ENCODE results near the gene CEACAM8.

CEACAM8 gene

GRCh38 chr19:42596391-42597072, 1.8 kb upstream of the CEACAM8 start:
- peaks cover 4% of the 10 kb centered on the region for H3K4me1 ChIP-seq (ENCODE audit: insufficient read depth, insufficient read length)
- H3K4me3 ChIP-seq (ENCODE audit: insufficient read length, low read depth): no peak overlapping the region
- DNase-seq (ENCODE audit: low read depth, low spot score): peak; percentile 3
- no peaks in the 10 kb centered on the region for H3K36me3 ChIP-seq (ENCODE audit: insufficient read depth, insufficient read length, low read length)
- H3K9me3 ChIP-seq (ENCODE audit: insufficient read depth, low read length): no peaks in the 10 kb centered on the region
- peaks cover 11% of the 10 kb centered on the region for H3K27me3 ChIP-seq (ENCODE audit: insufficient read depth, insufficient read length)
- TF ChIP-seq YY1 (IDR thresholded peaks at IDR 0.05; ENCODE audit: insufficient read depth, insufficient read length) (no peak), ZNF274 (IDR thresholded peaks at IDR 0.05; ENCODE audit: low read depth, low read length) (no peak), SUZ12 (IDR thresholded peaks at IDR 0.05; ENCODE audit: extremely low read depth, insufficient read depth, insufficient read length) (no peak)
- no peak overlapping the region for H3K9ac ChIP-seq (ENCODE audit: insufficient read length, low read depth)

GRCh38 chr19:42595550-42596172, 937 bp upstream of the CEACAM8 start:
- Histone ChIP-seq H3K9me3 (ENCODE audit: insufficient read depth, low read length) (no peaks in the 10 kb centered on the region), H3K9ac (ENCODE audit: insufficient read length, low read depth) (no peak overlapping the region), H3K36me3 (ENCODE audit: insufficient read depth, insufficient read length, low read length) (no peaks in the 10 kb centered on the region), H3K27me3 (ENCODE audit: insufficient read depth, insufficient read length) (peaks cover 12% of the 10 kb centered on the region), H3K4me1 (ENCODE audit: insufficient read depth, insufficient read length) (peaks cover 4% of the 10 kb centered on the region), H3K4me3 (ENCODE audit: insufficient read length, low read depth) (no peak overlapping the region)
- DNase-seq (ENCODE audit: low read depth, low spot score): no peak
- TF ChIP-seq SUZ12 (IDR thresholded peaks at IDR 0.05; ENCODE audit: extremely low read depth, insufficient read depth, insufficient read length): no peak
- TF ChIP-seq YY1 (IDR thresholded peaks at IDR 0.05; ENCODE audit: insufficient read depth, insufficient read length): no peak
- no peak for TF ChIP-seq ZNF274 (IDR thresholded peaks at IDR 0.05; ENCODE audit: low read depth, low read length)

- no peaks in the 10 kb centered on the region for H3K36me3 ChIP-seq (ENCODE audit: insufficient read depth, insufficient read length, low read length)
- peaks cover 7% of the 10 kb centered on the region for H3K27me3 ChIP-seq (ENCODE audit: insufficient read depth, insufficient read length)
- TF ChIP-seq YY1 (IDR thresholded peaks at IDR 0.05; ENCODE audit: insufficient read depth, insufficient read length) (no peak), SUZ12 (IDR thresholded peaks at IDR 0.05; ENCODE audit: extremely low read depth, insufficient read depth, insufficient read length) (no peak), ZNF274 (IDR thresholded peaks at IDR 0.05; ENCODE audit: low read depth, low read length) (no peak)
- H3K9me3 ChIP-seq (ENCODE audit: insufficient read depth, low read length): no peaks in the 10 kb centered on the region
- no peak overlapping the region for H3K9ac ChIP-seq (ENCODE audit: insufficient read length, low read depth)
- no peak overlapping the region for H3K4me3 ChIP-seq (ENCODE audit: insufficient read length, low read depth)
- DNase-seq (ENCODE audit: low read depth, low spot score): no peak
- no peaks in the 10 kb centered on the region for H3K4me1 ChIP-seq (ENCODE audit: insufficient read depth, insufficient read length)
Measured at GRCh38 chr19:42589792-42590191, 4.9 kb downstream of the CEACAM8 start.

GRCh38 chr19:42584466-42584865, 10.3 kb downstream of the CEACAM8 start:
- Histone ChIP-seq H3K4me3 (ENCODE audit: insufficient read length, low read depth) (no peak overlapping the region), H3K9me3 (ENCODE audit: insufficient read depth, low read length) (no peaks in the 10 kb centered on the region), H3K4me1 (ENCODE audit: insufficient read depth, insufficient read length) (no peaks in the 10 kb centered on the region), H3K27me3 (ENCODE audit: insufficient read depth, insufficient read length) (peaks cover 8% of the 10 kb centered on the region), H3K9ac (ENCODE audit: insufficient read length, low read depth) (no peak overlapping the region), H3K36me3 (ENCODE audit: insufficient read depth, insufficient read length, low read length) (no peaks in the 10 kb centered on the region)
- no peak for TF ChIP-seq YY1 (IDR thresholded peaks at IDR 0.05; ENCODE audit: insufficient read depth, insufficient read length)
- no peak for TF ChIP-seq ZNF274 (IDR thresholded peaks at IDR 0.05; ENCODE audit: low read depth, low read length)
- TF ChIP-seq SUZ12 (IDR thresholded peaks at IDR 0.05; ENCODE audit: extremely low read depth, insufficient read depth, insufficient read length): no peak
- no peak for DNase-seq (ENCODE audit: low read depth, low spot score)

GRCh38 chr19:42577016-42577415, 17.7 kb downstream of the CEACAM8 start:
- Histone ChIP-seq H3K36me3 (ENCODE audit: insufficient read depth, insufficient read length, low read length) (no peaks in the 10 kb centered on the region), H3K4me3 (ENCODE audit: insufficient read length, low read depth) (no peak overlapping the region), H3K27me3 (ENCODE audit: insufficient read depth, insufficient read length) (peaks cover 4% of the 10 kb centered on the region), H3K4me1 (ENCODE audit: insufficient read depth, insufficient read length) (no peaks in the 10 kb centered on the region), H3K9me3 (ENCODE audit: insufficient read depth, low read length) (no peaks in the 10 kb centered on the region), H3K9ac (ENCODE audit: insufficient read length, low read depth) (no peak overlapping the region)
- DNase-seq (ENCODE audit: low read depth, low spot score): no peak
- no peak for TF ChIP-seq ZNF274 (IDR thresholded peaks at IDR 0.05; ENCODE audit: low read depth, low read length)
- TF ChIP-seq YY1 (IDR thresholded peaks at IDR 0.05; ENCODE audit: insufficient read depth, insufficient read length): no peak
- no peak for TF ChIP-seq SUZ12 (IDR thresholded peaks at IDR 0.05; ENCODE audit: extremely low read depth, insufficient read depth, insufficient read length)

- Histone ChIP-seq H3K4me3 (ENCODE audit: insufficient read length, low read depth) (no peak overlapping the region), H3K9ac (ENCODE audit: insufficient read length, low read depth) (no peak overlapping the region), H3K27me3 (ENCODE audit: insufficient read depth, insufficient read length) (peaks cover 4% of the 10 kb centered on the region), H3K4me1 (ENCODE audit: insufficient read depth, insufficient read length) (no peaks in the 10 kb centered on the region), H3K36me3 (ENCODE audit: insufficient read depth, insufficient read length, low read length) (no peaks in the 10 kb centered on the region), H3K9me3 (ENCODE audit: insufficient read depth, low read length) (no peaks in the 10 kb centered on the region)
- no peak for DNase-seq (ENCODE audit: low read depth, low spot score)
- no peak for TF ChIP-seq ZNF274 (IDR thresholded peaks at IDR 0.05; ENCODE audit: low read depth, low read length)
- TF ChIP-seq SUZ12 (IDR thresholded peaks at IDR 0.05; ENCODE audit: extremely low read depth, insufficient read depth, insufficient read length): no peak
- no peak for TF ChIP-seq YY1 (IDR thresholded peaks at IDR 0.05; ENCODE audit: insufficient read depth, insufficient read length)
Measured at GRCh38 chr19:42576241-42576640, 18.5 kb downstream of the CEACAM8 start.

GRCh38 chr19:42573642-42574041, 21.1 kb downstream of the CEACAM8 start:
- Histone ChIP-seq H3K27me3 (ENCODE audit: insufficient read depth, insufficient read length) (peaks cover 4% of the 10 kb centered on the region), H3K4me1 (ENCODE audit: insufficient read depth, insufficient read length) (no peaks in the 10 kb centered on the region), H3K9ac (ENCODE audit: insufficient read length, low read depth) (no peak overlapping the region), H3K4me3 (ENCODE audit: insufficient read length, low read depth) (no peak overlapping the region), H3K9me3 (ENCODE audit: insufficient read depth, low read length) (no peaks in the 10 kb centered on the region), H3K36me3 (ENCODE audit: insufficient read depth, insufficient read length, low read length) (no peaks in the 10 kb centered on the region)
- TF ChIP-seq ZNF274 (IDR thresholded peaks at IDR 0.05; ENCODE audit: low read depth, low read length) (no peak), YY1 (IDR thresholded peaks at IDR 0.05; ENCODE audit: insufficient read depth, insufficient read length) (no peak), SUZ12 (IDR thresholded peaks at IDR 0.05; ENCODE audit: extremely low read depth, insufficient read depth, insufficient read length) (no peak)
- no peak for DNase-seq (ENCODE audit: low read depth, low spot score)

All from NT2/D1 (cell line).